Measurements from ENCODE around the gene HAND1. TPM values are rescaled to one million over a fixed set of nuclear protein-coding genes. Genes with fewer than 3 reads are reported as not detected.

HAND1 gene
- polyA plus RNA-seq, 1 donor: not detected

GRCh38 chr5:154506049-154506715 is 28.2 kb upstream of the HAND1 start:
- no peak for DNase-seq

DNA sequence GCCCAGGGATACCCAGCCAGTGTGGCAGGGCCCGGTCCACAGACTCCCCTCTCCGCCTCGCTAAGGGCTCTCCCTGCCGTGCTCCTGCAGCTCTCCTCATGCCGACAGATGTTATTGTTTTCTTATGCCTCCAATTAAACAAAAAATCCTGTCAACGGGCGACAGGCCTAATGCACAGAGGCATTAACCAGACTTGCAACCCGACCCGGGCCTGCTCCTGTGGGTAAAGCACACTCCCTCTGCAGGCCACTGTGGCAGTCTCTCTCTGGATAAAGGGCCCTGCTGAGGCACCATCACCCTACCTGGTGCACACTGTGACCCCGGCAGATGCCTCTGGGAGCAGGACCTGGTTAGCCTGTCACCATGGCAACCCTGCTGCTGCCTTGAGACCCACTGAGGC is 27.5 kb upstream of the HAND1 start:
- no peak for DNase-seq

DNA sequence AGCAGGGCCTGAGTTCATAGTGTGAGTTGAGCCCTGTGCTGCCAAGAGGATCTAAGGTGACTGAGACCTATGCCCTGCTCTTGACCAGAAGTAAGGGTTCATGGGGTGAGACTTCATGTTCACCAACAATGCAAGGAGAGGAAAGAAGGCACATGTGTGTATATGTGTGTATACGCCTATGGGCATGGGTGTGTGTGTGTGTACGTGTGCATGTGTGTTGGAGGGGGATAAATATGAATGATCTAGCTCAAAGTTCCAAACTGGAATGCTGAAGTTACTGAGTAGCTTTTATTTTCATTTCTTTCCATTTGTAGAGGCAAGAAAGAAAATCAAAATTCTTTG is 25.6 kb upstream of the HAND1 start:
- DNase-seq: no peak

- DNase-seq: no peak
These were observed 24.2 kb upstream of the HAND1 start for GRCh38 chr5:154502180-154502579.

- DNase-seq: no peak
These were observed 23.5 kb upstream of the HAND1 start for GRCh38 chr5:154501566-154501965.

- no peak for DNase-seq
These were observed 21.0 kb upstream of the HAND1 start for GRCh38 chr5:154498994-154499393.

GRCh38 chr5:154498591-154498990 is 20.6 kb upstream of the HAND1 start:
- no peak for DNase-seq

DNA sequence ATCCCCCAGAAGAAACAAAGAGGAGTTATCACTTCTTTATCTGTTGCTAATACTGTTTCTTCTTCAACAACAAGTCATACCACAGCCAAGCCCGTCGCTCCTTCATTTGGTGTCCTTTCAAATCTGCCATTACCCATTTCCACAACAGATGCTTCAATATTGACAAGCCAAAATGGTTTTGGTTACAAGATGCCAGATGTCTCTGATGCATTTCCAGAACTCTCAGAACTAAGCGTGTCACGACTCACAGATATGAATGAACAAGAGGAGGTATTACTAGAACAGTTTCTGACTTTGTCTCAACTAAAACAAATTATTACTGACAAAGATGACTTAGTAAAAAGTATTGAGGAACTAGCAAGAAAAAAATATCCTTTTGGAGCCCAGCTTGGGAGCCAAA is 16.0 kb upstream of the HAND1 start:
- DNase-seq: no peak

DNA sequence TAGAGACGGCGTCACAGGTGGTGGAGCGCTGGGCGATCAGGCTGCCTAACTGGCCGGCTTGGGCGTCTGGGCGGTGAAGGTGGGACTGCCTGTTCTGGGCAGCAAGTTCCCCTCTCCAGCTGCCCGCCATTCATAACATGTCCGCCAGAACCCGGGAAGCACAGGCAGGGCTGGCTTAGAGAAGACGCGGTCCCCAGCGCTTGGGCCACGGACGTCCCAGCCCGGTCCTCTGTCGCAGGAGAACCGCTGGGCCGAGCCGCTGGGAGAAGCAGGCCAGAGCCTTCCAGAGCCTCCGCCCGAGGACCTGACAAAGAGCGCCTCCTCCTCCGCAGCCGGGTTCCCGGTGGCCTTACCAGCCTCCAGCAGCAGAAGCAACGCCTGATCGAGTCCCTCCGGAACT is 15.2 kb upstream of the HAND1 start:
- no peak for DNase-seq

DNA sequence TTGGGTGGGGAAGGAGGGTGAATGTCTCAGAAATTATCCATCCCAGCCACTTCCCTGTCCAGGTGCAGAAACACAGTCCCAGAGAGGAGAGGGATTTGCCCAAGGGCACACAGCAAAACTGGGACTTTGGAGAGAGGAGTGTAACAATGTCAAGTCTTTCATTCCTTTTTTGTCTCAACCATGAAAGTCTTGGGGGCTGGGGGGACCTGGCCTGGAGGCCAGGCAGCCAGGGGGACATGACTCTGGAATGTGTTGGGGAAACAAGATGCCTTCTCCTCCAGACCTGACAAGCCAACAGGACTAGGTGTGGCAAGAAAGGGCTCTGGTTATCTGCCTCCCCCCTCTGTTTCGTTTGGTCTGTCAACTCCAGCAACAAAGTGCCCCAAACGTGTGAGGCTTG is 13.9 kb upstream of the HAND1 start:
- no peak for DNase-seq

DNA sequence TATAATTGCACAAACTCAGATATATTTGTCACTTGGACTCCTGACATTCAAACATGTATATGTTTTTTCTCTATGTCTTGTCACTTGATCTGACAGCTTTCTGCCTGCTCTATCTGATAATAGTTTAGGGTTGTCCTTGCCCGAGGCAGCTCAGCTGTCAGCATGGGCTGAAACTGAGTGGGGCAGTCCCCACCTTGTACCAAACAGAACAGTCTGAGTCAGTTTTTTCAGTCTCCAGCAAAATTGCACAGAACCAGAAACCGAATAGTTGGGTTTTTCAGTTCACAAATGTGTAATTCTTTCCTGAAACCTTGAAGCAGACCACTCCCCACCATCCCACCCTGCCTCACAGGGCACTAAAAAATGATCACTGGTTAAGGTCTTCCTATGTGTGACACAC is 9.5 kb upstream of the HAND1 start:
- DNase-seq: no peak

GRCh38 chr5:154486427-154486866 is 8.4 kb upstream of the HAND1 start:
- DNase-seq: no peak

DNA sequence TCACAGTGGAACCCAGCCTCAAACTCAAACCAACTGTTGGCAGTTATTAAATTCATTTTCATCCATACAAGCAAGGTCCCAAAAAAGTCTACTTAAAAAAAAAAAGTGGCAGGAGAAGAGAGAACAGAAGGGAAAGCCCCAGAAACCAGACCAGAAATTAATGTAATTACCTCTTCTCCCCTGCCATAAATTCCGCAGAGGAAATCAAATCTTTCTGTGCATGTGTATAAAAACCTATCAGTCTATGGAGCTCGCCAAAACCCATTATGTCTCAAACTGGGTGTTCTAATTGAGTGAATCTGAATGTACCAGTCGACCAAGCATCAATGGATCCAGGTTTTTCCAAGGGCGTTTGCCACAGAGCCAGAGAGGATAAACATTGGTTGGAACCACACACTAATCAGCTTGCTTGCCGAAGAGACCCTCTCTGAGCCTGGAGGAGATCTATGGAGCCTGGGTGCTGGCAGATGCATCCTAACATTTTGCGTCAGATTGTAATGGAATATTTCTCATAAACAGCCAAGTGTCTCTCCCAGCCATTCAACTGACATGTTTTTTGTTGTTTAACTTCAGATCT is 7.9 kb upstream of the HAND1 start:
- no peak for DNase-seq

DNA sequence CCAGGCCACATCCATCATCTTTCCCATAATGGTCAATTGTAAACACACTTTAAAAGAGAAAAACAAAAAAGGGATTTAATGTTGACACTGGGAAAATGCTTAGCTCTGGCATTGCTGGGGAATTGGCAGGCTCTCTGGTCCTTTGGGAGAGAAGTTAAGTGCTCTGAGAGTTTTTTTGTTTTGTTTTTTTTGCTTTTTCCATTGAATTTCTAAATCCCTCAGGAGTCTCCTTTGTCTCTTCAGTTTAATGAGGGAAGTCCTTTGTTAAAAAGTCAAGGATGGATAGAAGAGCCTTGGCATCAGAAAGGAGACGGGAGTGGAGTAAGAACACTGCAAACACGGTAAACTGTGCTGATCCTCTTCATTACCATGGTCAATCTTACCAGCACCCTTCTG is 7.1 kb upstream of the HAND1 start:
- no peak for DNase-seq

DNA sequence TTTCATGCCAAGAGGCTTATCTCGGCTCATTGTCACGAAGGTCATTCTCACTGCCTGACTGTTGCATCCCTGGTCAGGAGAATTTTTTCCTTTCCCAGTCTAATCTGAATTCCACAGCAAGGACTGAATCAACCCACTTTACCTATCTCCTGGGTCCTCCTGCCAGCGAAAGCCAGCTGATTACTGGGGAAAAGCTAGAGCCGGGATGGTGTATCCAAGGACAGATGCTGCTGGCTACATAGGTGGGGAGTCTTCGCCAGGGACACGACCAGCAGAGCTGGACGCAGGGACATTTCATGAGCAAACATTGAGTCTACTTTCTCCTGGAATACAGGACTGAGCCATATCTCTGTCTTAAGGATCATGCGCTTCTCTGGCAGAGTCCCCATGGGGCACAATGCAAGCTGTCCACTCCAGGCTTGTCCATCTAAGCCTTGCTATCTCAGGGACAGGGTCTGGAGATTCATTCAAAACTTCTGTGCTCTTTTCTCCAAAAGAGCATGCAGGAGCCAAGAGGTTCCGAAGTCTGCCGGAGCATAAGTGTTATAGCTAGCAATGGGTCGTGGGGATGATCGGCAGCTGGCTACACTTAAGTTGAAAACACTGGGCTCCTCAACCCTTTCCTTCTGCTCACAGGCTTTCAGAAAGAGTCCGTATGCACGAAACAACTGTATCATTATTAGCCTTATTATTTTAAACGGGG is 6.5 kb upstream of the HAND1 start:
- DNase-seq: no peak

DNA sequence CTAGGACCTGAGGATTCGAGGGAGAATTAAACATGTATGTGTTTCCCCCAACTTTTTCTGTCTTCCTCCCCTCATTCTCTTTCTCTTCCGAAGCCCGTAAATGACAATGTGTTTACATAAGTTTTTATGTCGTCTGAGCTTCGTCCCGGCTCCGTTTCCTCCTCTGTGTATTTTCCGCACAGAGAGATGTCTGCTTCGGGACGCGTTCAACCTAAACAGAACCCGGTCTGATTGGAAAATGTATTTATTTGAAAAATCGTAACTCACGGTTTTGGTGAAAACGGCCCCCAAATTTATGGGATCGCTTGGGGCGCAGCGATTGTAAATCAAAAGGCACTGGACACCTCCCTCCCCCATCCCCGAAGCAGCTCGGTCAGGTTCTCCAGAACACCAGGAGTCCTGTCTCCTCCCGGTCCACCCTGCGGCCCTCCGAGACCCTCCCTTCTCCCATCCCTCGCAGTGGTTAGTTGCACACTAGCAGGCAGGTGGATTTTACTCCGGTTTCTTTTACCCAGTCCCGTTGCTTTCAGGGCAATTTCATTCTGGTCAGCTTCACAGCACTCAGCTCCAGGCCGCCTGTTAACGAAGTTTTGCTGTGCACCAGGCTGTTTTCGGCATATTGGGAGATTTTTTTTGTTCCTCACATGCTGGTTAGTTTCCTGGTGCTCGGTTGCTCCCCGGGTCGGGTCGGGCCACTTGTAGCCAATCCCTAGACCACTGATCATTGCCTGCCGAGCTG is 5.8 kb upstream of the HAND1 start:
- DNase-seq: no peak

- DNase-seq: no peak
These were observed 4.8 kb upstream of the HAND1 start for GRCh38 chr5:154482528-154483449.

DNA sequence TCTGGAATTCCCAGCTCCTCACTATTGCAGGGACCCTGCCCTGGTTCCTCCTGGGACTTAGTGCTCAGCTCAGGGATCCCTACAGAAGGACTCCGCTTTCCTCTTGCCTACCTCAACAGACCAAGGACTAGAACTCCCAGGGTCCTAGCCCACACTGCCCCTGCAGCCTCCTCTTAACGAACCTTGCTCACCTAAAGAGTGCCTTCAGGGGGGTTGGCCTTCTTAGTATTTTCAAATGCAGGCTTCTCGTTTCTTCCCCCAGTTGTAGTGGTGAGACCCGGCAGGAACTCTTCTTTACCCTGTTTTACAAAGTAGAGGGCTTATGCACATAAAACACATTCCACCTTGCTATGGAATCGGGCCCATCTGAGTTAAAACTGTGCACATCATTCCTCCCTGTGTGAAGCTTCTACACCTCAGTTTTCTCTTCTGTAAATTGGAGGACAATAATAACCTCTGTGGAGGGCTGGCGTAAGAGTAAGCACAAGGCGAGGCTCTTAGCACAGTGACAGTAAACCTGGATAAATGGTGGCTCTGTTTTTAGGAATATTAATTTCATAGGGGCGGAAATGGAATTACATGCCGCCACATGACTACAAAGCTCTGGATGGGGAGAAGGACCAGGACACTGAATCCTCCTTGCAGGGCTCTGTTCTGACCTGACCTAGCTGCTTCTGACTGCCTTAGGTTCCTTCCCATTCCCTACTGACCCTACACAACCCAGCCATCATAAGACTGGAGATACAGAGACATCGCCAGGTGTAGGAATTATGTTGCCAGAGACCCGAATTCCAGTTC is 3.8 kb upstream of the HAND1 start:
- DNase-seq: no peak

GRCh38 chr5:154480847-154481246 is 2.8 kb upstream of the HAND1 start:
- no peak for DNase-seq

- DNase-seq: no peak
These were observed 2.1 kb upstream of the HAND1 start for GRCh38 chr5:154479944-154480750.

Measured in left kidney (tissue), 2 donors.